Subcutaneous abdominal adipose tissue (tissue), 5 donors: Measurements from ENCODE around the gene ZNF20.
"Not testable (repeated sequence)": the region's sequence is repeated elsewhere in the genome, so short reads cannot be mapped to it uniquely, and the experiment has no call there.

Experiments used
- H3K27ac ChIP-seq: one replicate; pipeline ENCODE4 v1.7.0; 2013; ENCODE audit warnings: low read depth, mild to moderate bottlenecking, inconsistent platforms, low read length, moderate library complexity
- H3K27me3 ChIP-seq, 5 donors: one replicate each; pipeline ENCODE4 v1.7.0; 2013; ENCODE audit warnings: low read length in 5 of 5, inconsistent platforms in 1 of 5; ENCODE audit not compliant: control insufficient read depth in 5 of 5, insufficient read depth in 4 of 5
- H3K36me3 ChIP-seq, 5 donors: one replicate each; pipeline ENCODE4 v1.7.0; 2013; ENCODE audit warnings: low read length in 5 of 5; ENCODE audit not compliant: control insufficient read depth in 5 of 5, insufficient read depth in 5 of 5
- H3K4me1 ChIP-seq, 5 donors: one replicate each; pipeline ENCODE4 v1.7.0; 2013; ENCODE audit warnings: low read length in 5 of 5, mild to moderate bottlenecking in 3 of 5, moderate library complexity in 1 of 5; ENCODE audit not compliant: control insufficient read depth in 5 of 5, insufficient read depth in 5 of 5
- H3K4me3 ChIP-seq, 5 donors: one replicate each; pipeline ENCODE4 v1.7.0; 2013; ENCODE audit warnings: low read length in 5 of 5, low read depth in 1 of 5
- H3K9ac ChIP-seq, 5 donors: one replicate each; pipeline ENCODE4 v1.7.0; 2013; ENCODE audit warnings: low read length in 5 of 5, mild to moderate bottlenecking in 4 of 5, moderate library complexity in 3 of 5
- H3K9me3 ChIP-seq, 5 donors: one replicate each; pipeline ENCODE4 v1.7.0; 2013; ENCODE audit warnings: low read length in 5 of 5; ENCODE audit not compliant: control insufficient read depth in 5 of 5
- donor health status: healthy.
- donor health status: healthy.
- donor health status: healthy.
- donor health status: healthy.
- donor health status: healthy.

The ZNF20 gene

DNA sequence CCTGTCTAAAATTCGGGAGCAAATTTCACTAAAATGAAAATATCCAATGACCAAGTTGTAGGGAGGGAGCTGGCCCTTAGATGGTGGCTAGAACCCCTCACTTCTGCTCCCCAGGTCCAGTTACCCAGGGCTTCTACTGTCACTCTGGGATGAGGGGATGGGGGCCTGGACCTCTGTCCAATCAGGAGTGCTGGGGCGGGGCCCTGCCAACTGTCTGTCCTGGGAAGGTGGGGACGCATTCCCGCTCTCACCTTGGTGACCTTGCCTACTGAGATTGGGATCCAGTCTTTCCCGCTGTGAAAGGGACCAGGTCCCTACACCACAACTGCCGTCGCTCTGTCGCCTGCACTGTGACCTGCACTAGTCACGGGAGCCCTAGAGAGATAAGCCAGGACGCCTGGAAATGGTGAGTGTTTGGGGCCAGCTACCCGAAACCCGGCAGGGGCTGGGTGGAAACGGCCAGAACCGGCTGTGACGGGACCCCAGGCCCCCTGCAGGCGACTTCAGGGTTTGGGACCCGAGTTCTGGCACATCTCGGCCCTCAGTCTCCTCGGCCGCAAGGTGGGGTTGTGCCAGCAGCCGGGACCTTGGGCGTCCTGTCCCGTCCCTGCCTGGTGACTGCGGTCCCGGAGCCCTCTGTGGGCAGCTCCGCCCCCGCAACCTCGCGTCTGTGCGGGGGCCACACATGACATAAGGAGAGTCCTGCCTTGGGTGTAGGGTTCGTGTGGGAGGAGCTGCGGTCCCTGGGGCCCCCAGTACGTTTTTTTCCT lies 22.8 kb downstream of the ZNF20 start:
- Histone ChIP-seq H3K27ac (no peak overlapping the region), H3K36me3 (peaks cover 5 to 12% (median 7%) of the 10 kb centered on the region in 5 donors), H3K4me1 (peaks cover 0 to 3% (median 0%) of the 10 kb centered on the region in 5 donors), H3K9ac (no peak overlapping the region), H3K9me3 (peaks cover 3 to 17% (median 10%) of the 10 kb centered on the region in 5 donors), H3K4me3 (no peak overlapping the region), H3K27me3 (no peaks in the 10 kb centered on the region)

DNA sequence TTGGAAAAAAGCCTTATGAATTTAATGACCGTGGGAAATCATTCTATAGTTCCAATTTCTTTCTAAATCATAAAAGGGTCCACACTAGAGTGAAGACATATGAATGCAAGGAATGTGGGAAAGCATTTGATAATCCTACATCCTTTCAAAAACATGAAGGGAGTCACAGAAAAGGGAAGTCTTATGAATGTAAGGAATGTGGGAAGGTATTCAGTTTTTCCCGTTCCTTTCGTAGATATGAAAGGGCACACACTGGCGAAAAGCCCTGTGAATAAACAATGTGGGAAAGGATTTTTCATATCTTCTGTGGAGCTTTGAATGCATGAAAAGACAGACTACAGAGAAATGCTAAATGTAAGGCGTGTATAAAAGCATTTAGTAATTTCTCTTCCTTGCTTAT lies 27.0 kb downstream of the ZNF20 start:
- Histone ChIP-seq H3K9me3 (peaks cover 8 to 28% (median 16%) of the 10 kb centered on the region in 5 donors), H3K36me3 (peaks cover 20 to 33% (median 24%) of the 10 kb centered on the region in 5 donors)

DNA sequence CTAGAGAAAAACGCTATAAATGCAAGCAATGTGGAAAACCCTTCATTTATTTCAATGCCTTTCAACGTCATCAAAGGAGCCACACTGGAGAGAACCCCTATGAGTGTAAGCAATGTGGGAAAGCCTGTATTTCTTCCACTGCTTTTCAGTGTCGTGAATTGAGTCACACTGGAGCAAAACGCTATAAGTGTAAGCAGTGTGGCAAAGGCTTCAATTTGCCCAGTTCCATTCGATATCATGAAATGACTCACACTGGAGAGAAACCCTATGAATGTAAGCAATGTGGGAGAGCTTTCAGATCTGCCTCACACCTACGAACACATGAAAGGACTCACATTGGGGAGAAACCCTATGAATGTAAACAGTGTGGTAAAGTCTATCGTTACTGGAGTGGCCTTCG lies 27.4 kb downstream of the ZNF20 start:
- no peak overlapping the region for H3K27ac ChIP-seq
- H3K27me3 ChIP-seq, result no peaks in the 10 kb centered on the region
- H3K4me3 ChIP-seq, result peak overlapping the region in 1 of 5 donors; percentile 3
- peaks cover 0 to 3% (median 0%) of the 10 kb centered on the region in 5 donors for H3K4me1 ChIP-seq
- H3K9ac ChIP-seq, result peak overlapping the region in 1 of 5 donors; percentile 2
- peaks cover 20 to 33% (median 24%) of the 10 kb centered on the region in 5 donors for H3K36me3 ChIP-seq
- peaks cover 8 to 28% (median 16%) of the 10 kb centered on the region in 5 donors for H3K9me3 ChIP-seq

More for the DNA sequence above, 27.0 kb downstream of the ZNF20 start:
- no peaks in the 10 kb centered on the region for H3K27me3 ChIP-seq
- no peak overlapping the region for H3K4me3 ChIP-seq
- H3K9ac ChIP-seq, result peak overlapping the region in 1 of 5 donors; percentile 2
- no peak overlapping the region for H3K27ac ChIP-seq
- peaks cover 0 to 3% (median 0%) of the 10 kb centered on the region in 5 donors for H3K4me1 ChIP-seq

DNA sequence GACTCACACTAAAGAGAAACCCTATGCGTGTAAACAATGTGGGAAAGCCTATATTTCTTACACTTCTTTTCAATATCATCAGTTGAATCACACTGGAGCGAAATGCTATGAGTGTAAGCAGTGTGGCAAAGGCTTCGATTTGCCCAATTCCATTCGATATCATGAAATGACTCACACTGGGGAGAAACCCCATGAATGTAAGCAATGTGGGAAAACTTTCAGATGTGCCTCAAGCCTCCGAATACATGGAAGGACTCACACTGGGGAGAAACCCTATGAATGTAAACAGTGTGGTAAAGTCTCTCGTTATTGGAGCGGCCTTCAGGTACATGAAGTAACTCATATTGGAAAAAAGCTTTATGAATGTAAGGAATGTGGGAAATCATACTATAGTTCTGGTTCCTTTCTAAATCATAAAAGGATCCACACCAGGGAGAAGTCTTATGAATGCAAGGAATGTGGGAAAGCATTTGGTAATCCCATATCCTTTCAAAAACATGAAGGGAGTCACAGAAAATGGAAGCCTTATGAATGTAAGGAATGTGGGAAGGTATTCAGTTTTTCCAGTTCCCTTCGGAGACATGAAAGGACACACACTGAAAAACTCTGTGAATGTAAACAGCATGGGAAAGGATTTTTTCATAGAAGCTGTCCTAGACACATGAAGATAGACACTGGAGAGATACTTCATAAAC lies 28.1 kb downstream of the ZNF20 start:
- Histone ChIP-seq H3K9me3 (peaks cover 8 to 25% (median 16%) of the 10 kb centered on the region in 5 donors), H3K9ac (no peak overlapping the region), H3K4me1 (peaks cover 0 to 3% (median 0%) of the 10 kb centered on the region in 5 donors), H3K4me3 (peak overlapping the region in 2 of 5 donors; percentile 16 to 20), H3K27ac (no peak overlapping the region), H3K36me3 (peaks cover 20 to 33% (median 24%) of the 10 kb centered on the region in 5 donors), H3K27me3 (no peaks in the 10 kb centered on the region)

GRCh38 chr19:12111176-12111575 lies 29.0 kb downstream of the ZNF20 start:
- no peak overlapping the region for H3K4me3 ChIP-seq
- no peak overlapping the region for H3K27ac ChIP-seq
- no peak overlapping the region for H3K9ac ChIP-seq
- H3K9me3 ChIP-seq, result peaks cover 8 to 24% (median 16%) of the 10 kb centered on the region in 5 donors
- H3K36me3 ChIP-seq, result peaks cover 20 to 33% (median 24%) of the 10 kb centered on the region in 5 donors
- no peaks in the 10 kb centered on the region for H3K27me3 ChIP-seq
- H3K4me1 ChIP-seq, result peaks cover 0 to 3% (median 0%) of the 10 kb centered on the region in 5 donors

DNA sequence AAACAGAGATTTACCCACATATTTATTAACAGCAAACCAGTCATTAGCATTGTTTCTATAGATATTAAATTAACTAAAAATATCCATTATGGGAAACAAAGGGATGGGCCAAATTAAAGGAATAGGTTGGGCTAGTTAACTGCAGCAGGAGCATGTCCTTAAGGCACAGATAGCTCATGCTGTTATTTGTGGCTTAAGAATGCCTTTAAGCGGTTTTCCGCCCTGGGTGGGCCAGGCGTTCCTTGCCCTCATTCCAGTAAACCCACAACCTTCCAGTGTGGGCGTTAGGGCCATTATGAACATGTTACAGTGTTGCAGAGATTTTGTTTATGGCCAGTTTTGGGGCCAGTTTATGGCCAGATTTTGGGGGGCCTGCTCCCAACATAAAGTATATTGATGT lies 36.2 kb downstream of the ZNF20 start:
- H3K9ac ChIP-seq, H3K9me3 ChIP-seq, H3K4me3 ChIP-seq, H3K36me3 ChIP-seq, H3K27ac ChIP-seq, H3K27me3 ChIP-seq, H3K4me1 ChIP-seq: not testable (repeated sequence)

DNA sequence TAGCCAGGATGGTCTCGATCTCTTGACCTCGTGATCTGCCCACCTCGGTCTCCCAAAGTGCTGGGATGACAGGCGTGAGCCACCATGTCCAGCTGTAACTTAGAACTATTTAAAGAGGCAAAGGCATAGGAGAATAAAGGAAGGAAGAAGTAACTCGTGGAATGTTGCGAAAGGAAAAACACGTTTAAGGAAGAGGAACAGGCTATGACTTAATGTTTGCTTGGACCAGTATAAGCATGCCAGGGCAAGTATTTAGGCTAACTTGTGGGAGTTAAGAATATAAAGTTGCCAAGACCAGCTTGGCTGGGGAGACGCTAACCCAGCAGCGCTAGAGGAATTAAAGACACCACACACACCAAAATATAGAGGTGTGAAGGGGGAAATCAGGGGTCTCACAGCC lies 42.1 kb downstream of the ZNF20 start:
- peaks cover 1 to 2% (median 2%) of the 10 kb centered on the region in 5 donors for H3K4me1 ChIP-seq
- no peak overlapping the region for H3K27ac ChIP-seq
- no peak overlapping the region for H3K9ac ChIP-seq
- H3K9me3 ChIP-seq, result no peaks in the 10 kb centered on the region
- peaks cover 0 to 2% (median 0%) of the 10 kb centered on the region in 5 donors for H3K36me3 ChIP-seq
- H3K27me3 ChIP-seq, result no peaks in the 10 kb centered on the region
- no peak overlapping the region for H3K4me3 ChIP-seq

DNA sequence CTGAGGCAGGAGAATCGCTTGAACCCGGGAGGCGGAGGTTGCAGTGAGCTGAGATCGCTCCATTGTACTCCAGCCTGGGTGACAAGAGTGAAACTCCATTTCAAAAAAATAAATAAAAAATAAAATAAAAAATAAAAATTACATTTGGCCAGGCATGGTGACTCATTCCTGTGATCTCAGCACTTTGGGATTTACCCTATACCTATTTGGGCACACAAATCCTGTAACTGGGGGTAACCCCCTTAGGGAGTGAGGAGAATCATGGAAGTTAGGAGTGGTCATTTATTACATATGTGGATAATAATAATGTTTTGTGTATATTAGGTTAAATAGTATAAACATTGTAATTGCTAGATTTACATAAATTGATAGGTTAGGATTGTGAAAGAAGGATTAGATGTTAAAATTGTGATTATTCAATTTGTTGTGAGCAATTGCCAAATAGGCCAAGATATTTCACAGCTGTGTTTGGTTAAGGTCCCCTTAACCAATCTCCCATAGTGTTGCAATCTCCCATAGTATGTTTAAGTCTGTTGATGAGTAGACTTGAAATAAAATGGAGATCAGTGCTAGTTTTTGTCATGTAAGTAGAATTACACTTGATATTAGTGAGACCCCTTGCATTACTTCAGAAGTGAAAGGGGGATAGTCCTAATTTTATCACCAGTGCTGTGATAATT lies 44.9 kb downstream of the ZNF20 start:
- Histone ChIP-seq H3K27me3 (no peaks in the 10 kb centered on the region), H3K4me1 (peaks cover 3 to 17% (median 9%) of the 10 kb centered on the region in 5 donors), H3K36me3 (peaks cover 0 to 2% (median 0%) of the 10 kb centered on the region in 5 donors), H3K27ac (no peak overlapping the region), H3K9ac (no peak overlapping the region), H3K4me3 (no peak overlapping the region), H3K9me3 (no peaks in the 10 kb centered on the region)

DNA sequence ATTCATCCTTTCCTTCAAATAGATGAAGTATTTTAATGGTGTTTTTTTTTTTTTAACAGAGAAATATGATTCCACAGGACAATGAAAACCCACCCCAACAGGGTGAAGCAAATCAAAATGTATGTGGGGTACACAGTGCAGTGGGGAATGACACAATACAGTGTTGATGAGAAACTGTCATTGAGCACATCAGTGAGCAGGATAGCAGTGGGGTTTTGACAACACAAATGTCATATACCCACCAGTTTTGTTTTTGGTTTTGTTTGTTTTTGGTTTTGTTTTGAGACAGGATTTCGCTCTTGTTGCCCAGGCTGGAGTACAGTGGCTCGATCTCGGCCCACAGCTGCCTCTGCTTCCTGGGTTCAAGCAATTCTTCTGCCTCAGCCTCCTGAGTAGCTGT lies 46.4 kb downstream of the ZNF20 start:
- H3K9ac ChIP-seq, result no peak overlapping the region
- no peaks in the 10 kb centered on the region for H3K9me3 ChIP-seq
- peaks cover 3 to 17% (median 9%) of the 10 kb centered on the region in 5 donors for H3K4me1 ChIP-seq
- H3K27ac ChIP-seq, result no peak overlapping the region
- H3K36me3 ChIP-seq, result peaks cover 0 to 2% (median 0%) of the 10 kb centered on the region in 5 donors
- no peak overlapping the region for H3K4me3 ChIP-seq
- H3K27me3 ChIP-seq, result no peaks in the 10 kb centered on the region
